ENCODE measurements around the gene TRIM72.
"Not testable (repeated sequence)": the region's sequence is repeated elsewhere in the genome, so short reads cannot be mapped to it uniquely, and the experiment has no call there.

The TRIM72 gene

DNA sequence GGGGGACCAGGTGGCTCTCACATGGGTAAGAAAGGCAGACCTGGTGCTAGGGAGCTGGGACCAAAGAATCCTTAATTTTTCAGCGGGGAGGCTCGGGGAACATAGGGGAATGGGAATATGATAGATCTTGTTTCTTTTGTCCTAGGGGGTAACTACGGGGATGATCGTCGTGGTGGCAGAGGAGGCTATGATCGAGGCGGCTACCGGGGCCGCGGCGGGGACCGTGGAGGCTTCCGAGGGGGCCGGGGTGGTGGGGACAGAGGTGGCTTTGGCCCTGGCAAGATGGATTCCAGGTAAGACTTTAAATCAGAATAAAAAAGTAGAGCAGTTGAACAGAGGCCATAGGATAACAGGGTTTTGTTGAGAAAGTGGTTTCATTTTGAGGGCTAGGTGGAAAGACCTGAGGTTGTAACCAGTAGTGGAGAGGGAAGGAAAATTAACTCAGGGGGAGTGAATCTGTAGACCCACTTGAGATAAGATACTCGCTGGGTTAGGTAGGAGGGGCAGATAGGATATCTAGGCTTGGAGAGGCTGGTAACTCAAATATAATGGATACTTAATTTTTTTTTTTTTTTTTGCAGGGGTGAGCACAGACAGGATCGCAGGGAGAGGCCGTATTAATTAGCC is 23.0 kb upstream of the TRIM72 start:
- no peak for DNase-seq

DNA sequence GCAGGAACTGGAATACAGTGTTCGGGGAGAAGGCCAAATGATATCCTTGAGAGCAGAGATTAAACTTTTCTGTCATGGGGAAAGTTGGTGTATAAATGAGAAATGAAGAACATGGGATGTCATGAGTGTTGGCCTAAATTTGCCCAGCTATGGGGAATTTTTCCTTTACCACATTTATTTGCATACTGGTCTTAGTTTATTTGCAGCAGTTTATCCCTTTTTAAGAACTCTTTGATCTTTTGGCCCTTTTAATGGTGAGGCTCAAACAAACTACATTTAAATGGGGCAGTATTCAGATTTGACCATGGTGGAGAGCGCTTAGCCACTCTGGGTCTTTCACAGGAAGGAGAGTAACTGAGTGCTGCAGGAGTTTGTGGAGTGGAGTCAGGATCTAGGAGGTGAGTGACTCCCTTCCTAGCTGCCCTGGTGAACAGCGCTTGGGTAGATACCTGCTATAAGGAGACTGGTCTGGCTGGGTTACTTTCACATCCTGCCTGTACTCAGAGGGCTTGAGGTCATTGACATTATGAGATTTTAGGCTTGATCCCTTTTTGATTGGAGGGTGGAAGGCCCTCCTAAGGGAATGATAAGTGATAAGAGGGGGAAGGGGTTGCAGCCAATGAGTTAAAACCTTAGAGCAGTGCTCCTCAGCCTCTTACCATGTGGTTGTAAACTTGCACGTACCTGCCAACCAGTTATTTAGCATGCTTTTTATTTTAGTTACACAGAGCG is 22.1 kb upstream of the TRIM72 start:
- no peak for DNase-seq

DNA sequence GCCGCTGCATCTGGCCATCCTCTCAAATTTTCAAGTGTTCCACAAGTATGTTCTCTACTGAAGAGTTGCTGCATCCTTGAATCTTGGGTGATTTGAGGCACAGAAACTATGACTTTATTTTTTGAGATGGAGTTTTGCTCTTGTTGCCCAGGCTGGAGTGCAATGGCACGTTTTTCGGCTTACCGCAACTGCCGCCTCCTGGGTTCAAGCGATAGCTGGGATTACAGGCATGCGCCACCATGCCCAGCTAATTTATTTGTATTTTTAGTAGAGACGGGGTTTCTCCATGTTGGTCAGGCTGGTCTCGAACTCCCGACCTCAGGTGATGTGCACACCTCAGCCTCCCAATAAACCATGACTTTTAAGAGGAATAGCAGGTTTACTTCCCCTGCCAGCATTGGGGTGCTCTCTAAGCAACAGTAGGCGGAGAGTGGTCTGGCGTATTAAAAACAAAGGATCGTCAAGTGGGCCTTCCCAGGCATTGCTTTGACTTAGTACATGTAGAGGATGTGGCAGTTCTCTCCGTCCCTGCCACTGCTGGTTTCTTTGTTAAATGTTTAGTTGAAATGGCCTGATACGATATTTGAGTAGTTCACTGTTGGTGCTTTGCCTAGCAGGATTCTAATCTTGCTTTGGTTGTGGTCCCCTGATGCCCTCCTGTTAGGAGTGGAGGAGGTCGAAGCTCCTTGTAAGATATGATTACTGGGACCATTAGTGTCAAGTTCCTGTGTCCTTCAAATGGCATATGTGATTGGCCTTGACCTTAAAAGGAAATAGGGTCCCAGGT is 20.9 kb upstream of the TRIM72 start:
- no peak for DNase-seq

DNA sequence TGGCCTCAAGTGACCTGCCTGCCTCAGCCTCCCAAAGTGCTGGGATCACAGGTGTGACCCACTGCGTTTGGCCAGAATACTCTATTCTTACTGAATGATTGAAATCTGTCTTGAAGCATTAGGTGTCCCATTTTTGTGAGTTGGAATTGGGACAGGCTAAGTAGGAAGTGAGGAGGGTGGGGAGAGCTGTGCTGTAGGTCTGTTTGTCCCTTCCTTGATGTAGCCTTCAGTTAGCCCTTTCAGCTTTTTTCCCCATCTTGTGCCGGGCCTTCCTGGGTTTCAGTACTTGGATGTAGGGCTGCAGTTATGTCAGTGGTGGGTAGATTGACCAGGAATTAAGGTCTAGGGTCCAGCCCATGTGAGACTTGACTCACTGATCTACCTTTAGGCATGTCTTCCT is 20.0 kb upstream of the TRIM72 start:
- no peak for DNase-seq

DNA sequence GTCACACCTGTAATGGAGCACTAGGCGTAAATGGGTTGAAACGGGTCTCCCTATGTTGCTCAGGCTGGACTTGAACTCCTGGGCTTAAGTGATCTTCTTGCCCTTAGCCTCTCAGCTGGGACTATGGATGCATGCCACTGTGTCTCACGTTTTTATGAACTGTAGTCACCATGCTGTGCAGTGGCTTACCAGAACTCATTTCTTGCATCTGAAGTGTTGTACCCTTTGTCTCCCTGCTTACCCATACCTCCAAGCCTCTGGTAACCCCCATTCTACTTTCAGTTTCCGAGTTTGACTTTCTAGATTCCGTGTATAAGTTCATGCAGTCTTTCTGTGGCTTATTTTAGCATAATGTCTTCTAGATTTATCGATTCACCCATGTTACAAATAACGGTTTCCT is 19.0 kb upstream of the TRIM72 start:
- DNase-seq, result no peak

DNA sequence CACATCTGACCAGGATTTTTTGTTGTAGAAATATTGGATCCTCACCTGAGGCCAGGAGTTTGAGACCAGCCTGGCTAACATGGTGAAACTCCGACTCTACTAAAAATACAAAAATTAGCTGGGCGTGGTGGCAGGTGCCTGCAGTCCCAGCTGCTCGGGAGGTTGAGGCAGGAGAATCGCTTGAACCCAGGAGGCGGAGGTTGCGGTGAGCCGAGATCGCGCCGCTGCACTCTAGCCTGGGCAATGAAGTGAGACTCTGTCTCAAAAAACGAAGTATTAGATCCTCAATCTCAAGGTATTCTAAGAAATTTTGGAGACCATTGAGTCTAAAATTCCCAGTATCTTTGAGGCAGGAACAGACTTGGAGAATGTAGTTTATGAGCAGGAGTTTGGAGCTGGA is 18.1 kb upstream of the TRIM72 start:
- not testable (repeated sequence) for DNase-seq

DNA sequence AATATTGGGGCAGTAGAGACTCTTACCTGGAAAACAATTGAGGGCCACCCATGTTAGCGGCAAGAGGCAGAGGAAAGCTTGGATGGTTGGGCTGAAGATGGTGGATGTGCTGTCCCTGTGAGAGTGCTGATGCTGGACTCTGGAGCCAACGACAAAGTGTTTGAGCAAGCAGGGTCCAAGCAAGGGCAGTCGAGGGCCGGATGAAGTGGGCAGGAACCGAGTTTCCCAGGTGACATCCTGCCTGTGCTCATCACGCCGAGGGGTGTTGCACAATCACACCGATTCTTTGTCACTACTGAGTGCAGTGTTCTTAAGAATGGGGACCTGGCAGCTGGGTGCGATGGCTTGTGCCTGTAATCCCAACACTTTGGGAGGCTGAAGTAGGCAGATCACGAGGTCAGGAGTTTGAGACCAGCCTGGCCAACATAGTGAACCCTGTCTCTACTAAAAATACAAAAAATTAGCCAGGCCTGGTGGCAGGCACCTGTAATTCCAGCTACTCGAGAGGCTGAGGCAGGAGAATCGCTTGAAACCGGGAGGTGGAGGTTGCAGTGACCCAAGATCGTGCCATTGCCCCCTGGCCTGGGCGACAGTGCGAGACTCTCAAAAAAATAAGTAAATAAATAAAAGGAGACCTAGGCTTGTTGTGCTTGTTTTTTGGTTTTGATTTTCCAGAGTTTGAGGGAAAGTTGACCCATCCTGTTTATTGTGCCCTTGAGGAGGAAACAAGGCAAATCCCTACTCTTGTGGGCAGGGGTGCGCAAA is 17.4 kb upstream of the TRIM72 start:
- peak in 3 of 4 experiments; percentile 28 to 33 (median 33) for DNase-seq

DNA sequence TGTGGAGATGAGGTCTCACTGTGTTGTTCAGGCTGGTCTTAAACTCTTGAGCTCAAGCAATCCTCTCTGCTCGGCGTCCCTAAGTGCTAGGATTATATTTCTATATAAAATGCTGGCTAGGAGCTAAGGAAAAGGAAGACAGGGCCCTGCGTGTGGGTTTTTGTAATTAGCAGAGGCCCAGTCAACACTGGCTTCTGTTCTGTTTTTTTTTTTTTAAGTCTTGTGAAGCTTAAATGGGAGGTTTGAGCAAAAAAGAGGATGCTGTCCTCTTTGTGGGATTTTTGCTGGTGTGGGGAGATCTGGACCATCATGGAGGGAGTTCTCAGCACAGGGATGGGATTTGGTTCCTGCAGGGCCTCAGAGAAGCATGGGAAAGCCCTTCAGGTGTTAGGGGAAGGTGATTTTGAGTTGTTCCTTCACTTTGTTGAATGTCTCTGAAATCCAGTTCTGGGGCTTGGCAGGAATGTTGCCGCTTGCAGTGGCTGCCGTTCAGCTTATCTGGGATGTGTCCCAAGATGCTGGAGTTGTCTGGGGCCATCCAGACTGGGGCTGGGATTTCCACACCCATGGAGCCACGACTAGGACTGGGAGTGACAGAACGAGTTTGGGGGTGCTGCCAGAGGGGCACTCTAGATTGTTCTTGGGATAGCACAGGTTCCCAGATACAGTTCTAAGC is 15.6 kb upstream of the TRIM72 start:
- peak in 3 of 4 experiments; percentile 42 to 62 (median 56) for DNase-seq

DNA sequence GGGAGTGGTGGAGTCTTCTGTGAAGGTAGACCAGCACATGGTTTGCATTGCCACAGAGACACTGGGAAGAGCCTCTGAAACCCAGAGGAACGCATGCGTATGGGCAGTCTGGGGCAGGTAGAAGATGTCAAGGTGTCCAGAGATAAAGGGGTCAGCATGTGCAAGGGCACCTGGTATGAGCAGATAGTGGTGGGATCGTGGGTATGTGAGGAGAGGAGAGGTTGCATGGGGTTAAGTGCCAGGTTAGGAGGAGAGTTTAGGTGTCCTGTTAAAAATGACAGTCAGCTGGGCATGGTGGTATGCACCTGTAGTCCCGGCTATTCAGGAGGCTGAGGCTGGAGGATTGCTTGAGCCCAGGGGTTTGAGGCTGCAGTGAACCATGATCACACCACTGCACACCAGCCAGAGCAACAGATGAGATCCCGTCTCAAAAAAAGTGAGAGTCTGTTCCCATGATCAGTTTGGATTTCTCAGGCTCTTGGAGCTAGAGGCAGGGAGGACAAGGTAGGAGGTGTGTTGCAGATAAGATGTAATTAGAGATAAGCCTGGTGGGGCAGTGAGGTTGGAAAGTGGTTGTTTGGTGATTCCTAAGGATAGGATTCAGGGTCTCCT is 14.4 kb upstream of the TRIM72 start:
- no peak for DNase-seq

DNA sequence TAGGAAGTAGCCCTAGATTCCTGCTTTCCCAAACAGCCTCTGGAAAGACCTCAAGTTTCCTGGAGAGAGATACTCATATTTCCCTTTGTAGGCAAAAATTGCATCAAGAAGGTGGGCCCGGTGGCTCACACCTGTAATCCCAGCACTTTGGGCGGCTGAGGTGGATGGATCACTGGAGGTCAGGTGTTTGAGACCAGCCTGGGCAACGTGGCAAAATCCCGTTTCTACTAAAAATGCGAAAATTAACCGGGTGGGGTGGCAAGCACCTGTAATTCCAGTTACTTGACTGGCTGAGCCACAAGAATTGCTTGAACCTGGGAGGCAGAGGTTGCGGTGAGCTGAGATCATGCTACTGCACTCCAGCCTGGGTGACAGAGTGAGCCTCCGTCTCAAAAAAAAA is 13.8 kb upstream of the TRIM72 start:
- DNase-seq, result not testable (repeated sequence)

DNA sequence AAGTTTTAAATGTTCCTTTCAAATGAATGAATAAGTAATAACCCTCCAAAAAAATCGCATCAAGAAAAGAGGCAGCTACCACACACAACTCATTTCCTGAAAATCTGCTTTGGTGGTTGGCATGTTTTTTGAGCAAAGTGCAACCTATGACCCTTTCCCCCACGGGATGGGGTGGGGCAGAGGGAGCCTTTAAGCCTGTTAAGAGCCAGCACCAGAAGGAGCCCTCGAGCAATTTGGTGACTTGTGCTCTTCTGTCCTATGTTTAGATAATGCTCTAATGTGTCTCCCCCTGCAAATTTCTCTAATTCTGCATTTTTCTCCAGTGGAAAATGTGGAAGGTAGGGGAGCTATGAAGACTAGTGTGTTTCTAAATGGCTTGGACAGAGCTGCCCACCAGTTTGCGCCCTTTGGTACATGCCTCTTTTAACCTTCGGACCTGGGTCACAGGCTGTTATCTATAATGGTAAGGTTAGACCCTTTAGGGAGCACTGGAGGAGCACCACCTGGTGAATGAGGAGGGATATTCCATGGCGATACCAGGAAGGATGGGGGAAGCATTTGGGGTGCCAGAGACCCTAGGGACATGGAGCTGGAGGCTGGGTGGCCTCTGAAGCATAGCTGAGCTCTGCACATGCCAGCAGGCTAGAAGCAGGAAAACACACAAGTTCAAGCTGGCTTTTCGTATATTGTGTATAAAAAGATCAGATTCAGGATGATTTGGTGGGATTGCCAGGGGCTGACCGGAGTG is 12.9 kb upstream of the TRIM72 start:
- peak; percentile 70 to 79 (median 77) for DNase-seq

DNA sequence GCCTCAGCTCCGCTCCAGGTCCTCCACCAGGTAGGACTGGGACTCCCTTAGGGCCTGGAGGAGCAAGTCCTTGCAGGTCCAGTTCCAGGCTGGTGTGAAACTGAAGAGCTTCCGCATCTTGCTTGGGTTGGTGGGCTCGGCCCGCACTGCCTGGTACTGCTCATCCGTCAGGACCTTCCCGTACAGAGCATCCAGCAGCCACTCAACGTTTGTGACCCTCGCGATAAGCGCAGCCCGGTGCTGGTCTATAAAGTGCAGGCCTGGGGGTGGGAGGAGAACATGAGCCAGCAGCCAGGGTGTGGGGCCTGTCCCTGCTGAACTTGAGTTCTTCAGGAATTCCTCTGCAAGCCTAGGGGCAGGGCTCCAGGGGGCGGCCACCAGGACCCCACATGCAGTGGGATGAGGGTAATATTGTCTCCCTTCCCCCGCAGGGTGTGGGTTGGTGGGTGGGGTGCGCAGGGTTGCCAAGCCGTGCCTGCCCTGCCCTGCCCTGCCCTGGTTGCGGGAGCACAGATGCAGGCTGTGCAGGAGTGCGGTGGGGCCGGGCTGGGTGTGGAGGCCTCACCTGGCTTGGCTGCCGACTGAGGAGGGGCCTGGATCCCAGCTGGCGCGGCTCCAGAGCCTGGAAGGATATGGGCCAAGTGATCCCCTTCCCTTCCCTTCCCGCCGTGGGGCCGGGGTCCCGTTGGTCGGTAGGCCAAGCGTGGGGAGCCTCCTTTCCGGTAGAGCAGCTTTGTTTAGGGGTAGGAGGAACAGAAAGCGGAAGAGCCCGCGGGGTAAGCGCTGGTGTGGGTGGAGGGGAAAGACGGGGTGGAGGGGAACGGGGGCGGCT is 12.1 kb upstream of the TRIM72 start:
- peak; percentile 63 to 85 (median 80) for DNase-seq

DNA sequence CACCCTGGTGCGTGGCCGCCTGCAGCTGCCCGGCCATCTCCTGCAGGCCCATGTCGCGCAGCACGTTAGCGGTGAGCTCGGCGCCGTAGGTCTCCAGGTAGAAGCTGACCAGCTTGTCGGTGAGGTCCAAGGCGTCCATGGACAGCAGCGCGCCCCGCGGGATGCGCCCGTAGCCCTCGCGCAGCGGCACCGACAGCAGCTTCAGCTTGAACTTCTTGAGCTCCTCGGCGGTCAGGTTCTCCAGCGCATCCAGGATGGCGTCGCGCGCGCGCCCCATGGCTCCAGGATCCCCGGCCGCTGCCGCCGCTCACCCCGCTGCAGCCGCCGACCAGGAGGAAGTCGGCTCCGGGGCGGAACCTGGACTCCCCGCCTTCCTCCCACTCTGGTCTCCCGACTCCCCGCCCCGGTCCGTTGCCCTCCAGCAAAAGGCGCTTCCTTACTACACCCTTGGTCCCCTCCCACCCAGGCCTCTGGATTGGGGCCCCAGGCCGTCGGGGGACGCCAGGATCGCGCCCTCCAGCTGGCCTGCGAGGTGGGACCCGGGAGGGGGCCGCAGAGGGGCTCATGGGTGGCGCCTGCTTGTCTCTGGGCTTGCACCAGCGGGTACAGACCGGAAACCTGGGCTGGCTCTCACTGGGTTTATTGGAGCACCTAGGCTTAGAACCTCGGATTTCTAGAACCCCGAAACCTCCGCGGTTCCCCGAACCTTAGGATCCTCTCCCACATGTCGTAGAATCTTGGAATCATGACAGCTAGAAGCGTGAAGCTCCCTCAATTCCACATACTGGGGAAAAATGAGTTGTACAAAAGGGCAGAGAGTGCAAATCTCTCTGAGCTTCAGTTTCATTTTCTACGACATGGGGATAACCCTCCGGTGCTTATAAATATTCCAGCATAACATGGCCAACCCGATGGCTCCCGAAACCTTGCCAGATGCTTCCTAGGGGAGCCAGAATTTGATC is 11.2 kb upstream of the TRIM72 start, which contains the start of gene PYCARD:
TSS of gene PYCARD (minus strand) at position 347 of the 962 bp plus-strand sequence. CDS start at position 277, 70 bp downstream.
- peak; percentile 80 to 93 (median 90) for DNase-seq

DNA sequence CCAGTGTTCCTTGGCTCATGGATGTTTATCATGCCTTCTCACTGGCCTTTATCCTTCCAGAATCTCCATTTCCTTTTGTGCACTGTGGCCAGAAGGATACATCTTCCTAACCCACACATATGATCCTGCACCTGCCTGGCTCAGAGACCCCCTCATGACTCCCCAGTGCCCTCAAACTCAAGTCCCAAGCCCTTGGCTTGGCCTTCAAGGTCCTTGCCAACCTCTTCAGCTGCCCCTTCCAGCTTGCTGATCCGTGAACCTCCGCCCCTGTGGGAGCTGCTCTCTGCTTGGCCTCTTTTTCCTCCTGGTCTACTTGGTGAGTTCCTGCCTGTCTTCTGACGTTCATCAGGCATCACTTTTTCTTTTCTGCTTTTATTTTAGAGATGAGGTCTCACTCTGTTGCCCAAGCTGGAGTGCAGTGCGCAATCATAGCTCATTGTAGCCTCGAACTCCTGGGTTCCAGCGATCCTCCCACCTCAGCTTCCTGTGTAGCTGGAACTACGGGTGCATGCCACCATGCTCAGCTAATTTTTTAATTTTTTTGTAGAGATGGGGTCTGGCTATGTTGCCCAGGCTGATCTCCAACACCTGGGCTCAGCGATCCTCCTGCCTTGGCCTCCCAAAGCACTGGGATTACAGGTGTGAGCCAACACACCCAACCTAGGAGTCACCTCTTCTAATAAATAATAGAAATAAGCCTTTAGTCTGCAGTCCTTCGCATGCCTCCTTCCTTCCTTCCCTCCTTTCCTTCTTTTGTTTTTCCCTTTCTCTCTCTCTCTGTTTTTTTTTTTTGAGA is 8.8 kb upstream of the TRIM72 start:
- DNase-seq, result no peak

DNA sequence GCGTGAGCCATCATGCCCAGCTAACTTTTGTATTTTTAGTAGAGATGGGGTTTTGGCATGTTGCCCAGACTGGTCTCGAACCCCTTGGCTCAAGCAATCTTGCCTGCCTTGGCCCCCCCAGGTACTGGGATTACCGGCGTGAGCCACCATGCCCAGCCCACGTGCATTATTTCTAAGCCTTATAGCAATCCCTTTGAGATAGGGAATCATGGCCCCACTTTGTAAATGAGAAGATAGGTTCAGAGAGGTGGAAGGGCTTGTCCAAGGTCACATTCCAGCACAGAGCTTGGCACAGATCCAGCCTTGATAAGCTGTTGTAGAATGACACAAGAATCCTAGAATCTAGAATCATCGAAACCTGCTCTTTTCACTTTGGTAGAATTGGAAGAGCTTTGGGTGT is 7.1 kb upstream of the TRIM72 start:
- DNase-seq, result no peak

DNA sequence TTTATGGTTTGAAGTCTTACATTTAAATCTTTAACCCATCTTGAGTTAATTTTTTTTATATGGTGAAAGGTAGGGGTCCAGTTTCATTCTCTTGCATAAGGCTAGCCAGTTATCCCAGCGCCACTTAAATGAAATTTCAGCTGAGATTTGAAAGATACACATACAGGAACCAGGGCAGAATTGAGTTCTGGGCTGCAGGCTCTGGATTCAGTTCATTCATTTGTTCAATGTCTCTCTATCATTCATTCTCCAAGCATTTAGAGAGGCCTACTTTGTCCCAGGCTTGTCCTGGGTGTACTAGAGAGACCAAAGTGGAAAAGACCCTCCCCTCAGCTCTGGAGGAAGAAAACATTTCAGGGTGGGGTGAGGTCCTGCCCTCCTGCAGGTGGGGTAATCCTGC is 577 bp upstream of the TRIM72 start:
- DNase-seq, result no peak

DNA sequence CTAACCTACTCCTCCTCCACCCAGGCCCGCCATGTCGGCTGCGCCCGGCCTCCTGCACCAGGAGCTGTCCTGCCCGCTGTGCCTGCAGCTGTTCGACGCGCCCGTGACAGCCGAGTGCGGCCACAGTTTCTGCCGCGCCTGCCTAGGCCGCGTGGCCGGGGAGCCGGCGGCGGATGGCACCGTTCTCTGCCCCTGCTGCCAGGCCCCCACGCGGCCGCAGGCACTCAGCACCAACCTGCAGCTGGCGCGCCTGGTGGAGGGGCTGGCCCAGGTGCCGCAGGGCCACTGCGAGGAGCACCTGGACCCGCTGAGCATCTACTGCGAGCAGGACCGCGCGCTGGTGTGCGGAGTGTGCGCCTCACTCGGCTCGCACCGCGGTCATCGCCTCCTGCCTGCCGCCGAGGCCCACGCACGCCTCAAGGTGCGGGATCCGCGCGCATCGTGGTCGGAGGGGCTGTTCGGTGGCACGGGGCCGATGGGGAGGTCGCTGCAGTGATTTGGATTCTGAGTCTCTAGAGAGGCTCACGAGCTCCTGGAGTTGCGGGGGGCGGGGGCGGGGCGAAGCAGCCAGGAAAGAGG is 878 bp downstream of the TRIM72 start:
- peak in 3 of 4 experiments; percentile 29 to 51 (median 34) for DNase-seq

Data from suppressor macrophage (primary cell).